IPS DF 4.7 (cell line): ENCODE data around the gene GALNT17.
A peak's percentile ranks its signal among the peaks of the same experiment; 100 is the strongest.
"Not testable (repeated sequence)": the region's sequence is repeated elsewhere in the genome, so short reads cannot be mapped to it uniquely, and the experiment has no call there.

ENCODE experiments used
- DNase-seq: peaks from one replicate; pipeline ENCODE4 v3.0.0-alpha.2; 2013; ENCODE audit warnings: low spot score; ENCODE audit errors: extremely low read depth

The GALNT17 gene

GRCh38 chr7:71618278-71618677 lies 486.3 kb downstream of the GALNT17 start:
- DNase-seq: no peak

GRCh38 chr7:71625545-71625944 lies 493.6 kb downstream of the GALNT17 start:
- no peak for DNase-seq

DNA sequence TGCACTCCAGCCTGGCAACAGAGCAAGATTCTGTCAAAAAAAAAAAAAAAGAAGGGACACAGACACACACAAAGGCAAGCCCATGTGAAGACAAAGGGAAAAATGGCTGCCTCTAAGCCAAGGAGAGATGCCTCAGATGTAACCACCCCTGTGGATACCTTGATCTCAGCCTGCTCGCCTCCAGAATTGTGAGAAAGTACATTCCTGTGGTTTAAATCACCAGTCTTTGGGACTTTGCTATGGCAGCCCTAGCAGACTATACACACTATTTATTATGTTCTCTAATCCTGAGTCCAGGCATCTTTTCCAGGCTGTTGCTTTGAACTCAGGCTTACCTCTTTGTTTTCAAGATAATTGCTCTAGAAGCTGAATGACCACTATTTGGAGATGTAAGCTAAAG lies 494.3 kb downstream of the GALNT17 start:
- DNase-seq: no peak

GRCh38 chr7:71627651-71628050 lies 495.7 kb downstream of the GALNT17 start:
- DNase-seq: no peak

DNA sequence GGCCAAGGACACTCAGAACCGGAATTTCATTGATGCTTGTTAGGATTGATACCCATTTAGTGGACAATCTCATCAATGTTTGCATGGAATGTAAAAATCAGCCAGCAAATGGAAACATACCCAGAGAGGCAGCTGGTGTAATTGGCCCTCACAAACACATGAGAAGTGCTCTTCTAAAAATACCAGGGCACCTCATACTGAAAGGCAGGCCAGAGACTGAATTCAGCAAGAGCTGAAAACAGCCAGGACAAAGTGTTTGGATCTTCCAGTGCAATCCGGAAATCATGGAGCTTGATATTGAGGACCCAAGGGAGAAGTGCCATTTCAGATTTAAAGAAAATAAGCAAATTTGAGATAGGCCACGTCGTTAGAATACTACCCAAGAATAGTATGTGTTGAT lies 498.6 kb downstream of the GALNT17 start:
- no peak for DNase-seq

DNA sequence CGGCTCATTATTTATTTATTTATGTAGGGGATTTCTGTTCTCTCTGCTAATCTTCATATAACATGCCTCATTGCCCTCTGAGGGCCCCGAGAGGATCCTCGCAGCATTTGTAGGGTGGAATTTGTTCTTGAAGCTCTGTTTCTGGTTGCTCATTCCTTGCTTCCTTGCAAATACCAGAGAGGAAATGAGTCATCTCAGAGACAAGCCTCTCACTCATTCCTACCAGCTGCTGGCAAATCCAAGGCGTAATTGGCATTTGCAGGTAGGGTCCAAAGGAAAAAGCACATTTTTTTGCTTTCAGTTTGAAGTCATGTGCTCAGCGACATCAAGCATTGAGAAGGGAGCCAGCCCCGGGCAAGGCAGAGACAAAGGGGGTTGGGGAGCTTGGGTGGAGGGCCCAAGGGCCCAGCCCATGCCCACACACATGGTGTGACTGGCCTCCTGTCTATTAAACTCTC lies 501.6 kb downstream of the GALNT17 start:
- peak; percentile 76 for DNase-seq

DNA sequence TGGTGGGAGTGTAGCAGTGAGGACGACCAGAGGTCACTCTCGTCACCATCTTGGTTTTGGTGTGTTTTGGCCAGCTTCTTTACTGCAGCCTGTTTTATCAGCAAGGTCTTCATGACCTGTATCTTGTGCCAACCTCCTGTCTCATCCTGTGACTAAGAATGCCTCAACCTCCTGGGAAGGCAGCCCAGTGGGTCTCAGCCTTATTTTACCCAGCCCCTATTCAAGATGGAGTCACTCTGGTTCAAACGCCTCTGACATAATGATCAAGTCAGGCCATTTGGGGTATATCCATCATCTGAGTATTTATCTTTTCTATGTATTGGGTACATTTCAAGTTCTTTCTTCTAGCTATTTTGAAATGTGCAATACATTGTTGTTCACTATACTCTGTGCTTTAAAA lies 503.9 kb downstream of the GALNT17 start:
- not testable (repeated sequence) for DNase-seq

GRCh38 chr7:71636329-71636728 lies 504.4 kb downstream of the GALNT17 start:
- DNase-seq: peak; percentile 91

DNA sequence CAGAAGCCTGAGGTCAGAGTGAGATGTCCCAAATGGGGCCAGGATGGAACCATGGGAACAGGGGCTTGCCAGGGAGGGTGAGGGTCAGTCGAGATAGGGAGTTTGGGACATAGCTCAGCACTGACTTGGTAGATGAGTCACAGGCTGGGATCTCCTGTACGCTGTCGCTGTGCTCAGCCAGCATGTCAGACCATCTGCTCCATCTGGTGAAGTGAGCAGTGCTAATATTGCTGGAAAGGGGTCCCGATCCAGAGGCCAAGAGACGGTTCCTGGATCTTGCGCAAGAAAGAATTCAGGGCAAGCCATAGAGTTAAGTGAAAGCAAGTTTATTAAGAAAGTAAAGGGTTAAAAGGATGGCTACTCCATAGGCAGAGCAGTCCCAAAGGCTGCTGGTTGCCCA lies 505.6 kb downstream of the GALNT17 start:
- DNase-seq: no peak

GRCh38 chr7:71638108-71638507 lies 506.2 kb downstream of the GALNT17 start:
- DNase-seq: no peak

GRCh38 chr7:71639382-71640085 lies 507.6 kb downstream of the GALNT17 start:
- DNase-seq: no peak

DNA sequence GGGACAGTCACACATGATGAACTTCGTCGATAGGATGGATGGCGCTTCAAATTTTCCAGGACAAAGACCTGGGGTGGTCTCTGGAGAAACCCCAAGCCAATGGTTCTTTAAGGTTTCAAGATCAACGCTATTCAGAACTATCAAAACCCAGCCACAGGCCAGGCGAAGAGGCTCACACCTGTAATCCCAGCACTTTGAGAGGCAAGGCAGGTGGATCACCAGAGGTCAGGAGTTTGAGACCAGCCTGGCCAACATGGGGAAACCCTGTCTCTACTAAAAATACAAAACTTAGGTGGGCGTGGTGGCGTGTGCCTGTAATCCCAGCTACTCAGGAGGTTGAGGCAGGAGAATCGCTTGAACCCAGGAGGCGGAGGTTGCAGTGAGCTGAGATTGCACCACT lies 511.1 kb downstream of the GALNT17 start:
- not testable (repeated sequence) for DNase-seq

GRCh38 chr7:71645836-71646235 lies 513.9 kb downstream of the GALNT17 start:
- DNase-seq: no peak

DNA sequence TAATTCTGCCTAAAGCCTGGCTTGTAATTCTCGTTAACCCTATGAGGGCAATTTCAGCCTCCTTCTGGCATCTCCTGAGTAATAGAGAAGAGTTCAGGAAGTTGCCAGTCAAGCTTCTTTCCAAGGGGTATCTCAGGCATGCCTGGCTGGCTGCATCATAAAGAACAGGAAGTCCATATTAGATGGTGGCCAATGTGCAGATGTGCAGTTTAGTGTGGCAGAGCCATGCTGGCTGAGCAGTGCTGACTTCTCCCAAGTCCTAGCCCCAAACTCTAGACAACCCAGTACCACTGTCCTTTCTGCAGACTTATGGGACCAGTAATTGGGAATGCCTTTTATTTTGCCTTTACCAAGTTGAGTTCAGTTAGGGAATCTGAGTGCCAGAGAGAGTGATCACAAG lies 517.9 kb downstream of the GALNT17 start:
- no peak for DNase-seq

- no peak for DNase-seq
Measured at GRCh38 chr7:71650653-71651337, 518.9 kb downstream of the GALNT17 start.

DNA sequence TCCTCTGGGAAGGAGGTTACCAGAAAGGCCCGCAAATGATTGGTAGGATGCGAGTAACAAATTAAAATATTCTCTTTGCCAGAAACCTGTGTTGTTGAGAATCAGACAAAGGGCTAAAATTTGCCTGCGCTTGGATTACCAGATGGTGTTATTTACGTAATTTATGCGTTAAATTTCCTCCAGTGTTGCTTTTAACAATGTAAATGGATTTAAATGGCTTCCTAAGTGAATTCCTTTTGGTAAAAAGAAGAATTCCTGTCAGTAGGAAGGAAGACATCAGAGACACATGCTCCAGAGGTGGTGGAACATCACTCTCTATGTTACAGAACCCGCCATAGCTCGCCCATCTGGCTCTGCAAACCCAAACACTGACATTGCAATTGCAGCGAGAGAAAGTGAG lies 520.6 kb downstream of the GALNT17 start:
- peak; percentile 19 for DNase-seq

GRCh38 chr7:71657386-71657785 lies 525.4 kb downstream of the GALNT17 start:
- DNase-seq: no peak

DNA sequence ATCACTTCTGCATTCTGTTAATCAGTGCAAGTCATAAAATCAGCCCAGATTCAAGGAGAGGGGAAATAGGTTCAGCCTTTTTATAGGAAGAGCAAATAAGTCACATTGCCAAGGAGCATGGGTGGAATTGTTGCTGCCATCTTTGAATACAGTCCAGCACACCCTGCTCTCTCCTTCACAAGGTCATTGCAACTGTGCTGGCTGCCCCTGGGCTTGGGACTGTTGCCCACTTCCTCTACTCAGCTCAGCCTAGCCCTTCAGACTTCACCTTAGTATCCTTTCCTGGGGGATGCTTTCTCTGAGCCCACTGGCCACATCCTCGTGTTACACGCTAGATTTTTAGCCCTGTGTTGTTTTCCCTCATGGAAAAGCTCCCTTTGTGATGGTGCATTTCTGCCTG lies 527.7 kb downstream of the GALNT17 start:
- no peak for DNase-seq

- no peak for DNase-seq
Measured at GRCh38 chr7:71661671-71662224, 529.8 kb downstream of the GALNT17 start.

- DNase-seq: no peak
Measured at GRCh38 chr7:71665716-71666115, 533.8 kb downstream of the GALNT17 start.

- DNase-seq: no peak
Measured at GRCh38 chr7:71668572-71668971, 536.6 kb downstream of the GALNT17 start.

- DNase-seq: no peak
Measured at GRCh38 chr7:71679480-71679879, 547.5 kb downstream of the GALNT17 start.

DNA sequence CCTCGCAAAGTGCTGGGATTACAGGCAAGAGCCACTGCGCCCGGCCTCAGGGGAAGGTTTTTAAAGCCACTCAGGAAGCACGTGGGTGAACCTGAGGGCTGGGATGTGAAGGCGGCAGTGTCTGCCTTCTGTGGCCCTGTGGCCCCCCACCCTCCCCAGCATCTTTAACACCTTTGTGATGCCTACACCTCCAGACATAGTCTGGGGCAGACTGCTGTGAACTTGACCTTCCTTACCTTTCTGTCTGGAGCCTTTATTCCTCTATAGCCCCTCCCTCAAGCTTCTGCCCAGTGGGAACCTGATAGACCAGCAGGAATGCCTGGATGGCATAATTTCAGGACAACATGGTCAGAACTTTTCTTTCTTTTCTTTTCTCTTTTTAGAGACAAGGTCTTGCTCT lies 550.2 kb downstream of the GALNT17 start:
- DNase-seq: no peak
